ENCODE results near the gene NKD2. TPM values are rescaled to one million over a fixed set of nuclear protein-coding genes. Genes with fewer than 3 reads are reported as not detected.
A peak's percentile ranks its signal among the peaks of the same experiment; 100 is the strongest.

Gene NKD2
- total RNA-seq, 1 donor from 2014 or later: 3.7 TPM

GRCh38 chr5:1014346-1014745 lies 5.7 kb downstream of the NKD2 start:
- Histone ChIP-seq H3K36me3 (no peaks in the 10 kb centered on the region), H3K27me3 (ENCODE audit: low read depth) (peaks cover 13% of the 10 kb centered on the region), H3K9me3 (replicated peaks) (no peaks in the 10 kb centered on the region), H3K27ac (replicated peaks) (no peak overlapping the region), H3K4me3 (no peak overlapping the region), H3K4me1 (peaks cover 26% of the 10 kb centered on the region)
- intact Hi-C loops (cut with micrococcal nuclease): no loop called here
- peak; percentile 2 for DNase-seq
- no peak for TF ChIP-seq CTCF (IDR thresholded peaks at IDR 0.05; ENCODE audit: borderline replicate concordance)

GRCh38 chr5:1014781-1015221 lies 6.2 kb downstream of the NKD2 start:
- no peaks in the 10 kb centered on the region for H3K36me3 ChIP-seq
- no peak overlapping the region for H3K27ac ChIP-seq (replicated peaks)
- H3K4me3 ChIP-seq: no peak overlapping the region
- peak; percentile 15 for DNase-seq
- H3K27me3 ChIP-seq (ENCODE audit: low read depth): peaks cover 8% of the 10 kb centered on the region
- H3K4me1 ChIP-seq: peaks cover 21% of the 10 kb centered on the region
- H3K9me3 ChIP-seq (replicated peaks): no peaks in the 10 kb centered on the region
- intact Hi-C loops (cut with micrococcal nuclease): no loop called here
- no peak for TF ChIP-seq CTCF (IDR thresholded peaks at IDR 0.05; ENCODE audit: borderline replicate concordance)

GRCh38 chr5:1015507-1015906 lies 6.9 kb downstream of the NKD2 start:
- Histone ChIP-seq H3K4me3 (no peak overlapping the region), H3K27me3 (ENCODE audit: low read depth) (peaks cover 3% of the 10 kb centered on the region), H3K9me3 (replicated peaks) (no peaks in the 10 kb centered on the region), H3K36me3 (no peaks in the 10 kb centered on the region), H3K4me1 (peaks cover 14% of the 10 kb centered on the region), H3K27ac (replicated peaks) (no peak overlapping the region)
- DNase-seq: peak; percentile 6
- TF ChIP-seq CTCF (IDR thresholded peaks at IDR 0.05; ENCODE audit: borderline replicate concordance): no peak
- intact Hi-C loops (cut with micrococcal nuclease): no loop called here

GRCh38 chr5:1016036-1016435 lies 7.4 kb downstream of the NKD2 start:
- peaks cover 9% of the 10 kb centered on the region for H3K4me1 ChIP-seq
- H3K9me3 ChIP-seq (replicated peaks): no peaks in the 10 kb centered on the region
- no peak overlapping the region for H3K27ac ChIP-seq (replicated peaks)
- intact Hi-C loops (cut with micrococcal nuclease): no loop called here
- TF ChIP-seq CTCF (IDR thresholded peaks at IDR 0.05; ENCODE audit: borderline replicate concordance): no peak
- DNase-seq: peak; percentile 13
- no peaks in the 10 kb centered on the region for H3K36me3 ChIP-seq
- no peaks in the 10 kb centered on the region for H3K27me3 ChIP-seq (ENCODE audit: low read depth)
- no peak overlapping the region for H3K4me3 ChIP-seq

- Histone ChIP-seq H3K4me3 (no peak overlapping the region), H3K27me3 (ENCODE audit: low read depth) (no peaks in the 10 kb centered on the region), H3K4me1 (peaks cover 7% of the 10 kb centered on the region), H3K36me3 (no peaks in the 10 kb centered on the region), H3K9me3 (replicated peaks) (no peaks in the 10 kb centered on the region), H3K27ac (replicated peaks) (no peak overlapping the region)
- peak; percentile 4 for DNase-seq
- intact Hi-C loops (cut with micrococcal nuclease): no loop called here
- TF ChIP-seq CTCF (IDR thresholded peaks at IDR 0.05; ENCODE audit: borderline replicate concordance): no peak
Measured at GRCh38 chr5:1016476-1016875, 7.9 kb downstream of the NKD2 start.

- peak; percentile 10 for DNase-seq
- TF ChIP-seq CTCF (IDR thresholded peaks at IDR 0.05; ENCODE audit: borderline replicate concordance): no peak
- H3K4me1 ChIP-seq: peaks cover 7% of the 10 kb centered on the region
- H3K36me3 ChIP-seq: no peaks in the 10 kb centered on the region
- H3K4me3 ChIP-seq: no peak overlapping the region
- intact Hi-C loops (cut with micrococcal nuclease): no loop called here
- no peaks in the 10 kb centered on the region for H3K9me3 ChIP-seq (replicated peaks)
- no peak overlapping the region for H3K27ac ChIP-seq (replicated peaks)
- no peaks in the 10 kb centered on the region for H3K27me3 ChIP-seq (ENCODE audit: low read depth)
Measured at GRCh38 chr5:1017056-1017455, 8.5 kb downstream of the NKD2 start.

Measured in left ventricle myocardium inferior (tissue), 1 donor.